GM12801 (cell line): ENCODE data around the gene MBTPS2.

Experiments
- CTCF ChIP-seq: IDR thresholded peaks from one replicate; pipeline ENCODE4 v1.5.1; 2011; ENCODE audit warnings: control low read depth; ENCODE audit not compliant: insufficient read length; ENCODE audit errors: extremely low read depth

The MBTPS2 gene

GRCh38 chrX:21839334-21840192, at the start of gene MBTPS2:
MBTPS2 (plus strand) TSS chrX:21839617; CDS start chrX:21839735, 118 bp downstream.
- no peak for TF ChIP-seq CTCF

GRCh38 chrX:21798677-21799219, 40.7 kb upstream of the MBTPS2 start:
- no peak for TF ChIP-seq CTCF

- no peak for TF ChIP-seq CTCF
These were observed 39.6 kb upstream of the MBTPS2 start for GRCh38 chrX:21799767-21800166.

GRCh38 chrX:21800344-21800770, 39.1 kb upstream of the MBTPS2 start:
- no peak for TF ChIP-seq CTCF

- no peak for TF ChIP-seq CTCF
These were observed 37.3 kb upstream of the MBTPS2 start for GRCh38 chrX:21802054-21802670.

GRCh38 chrX:21802839-21803238, 36.6 kb upstream of the MBTPS2 start:
- no peak for TF ChIP-seq CTCF

- TF ChIP-seq CTCF: no peak
These were observed 32.7 kb upstream of the MBTPS2 start for GRCh38 chrX:21806691-21807090.
